Measurements from ENCODE around the gene EVC2.

The EVC2 gene

DNA sequence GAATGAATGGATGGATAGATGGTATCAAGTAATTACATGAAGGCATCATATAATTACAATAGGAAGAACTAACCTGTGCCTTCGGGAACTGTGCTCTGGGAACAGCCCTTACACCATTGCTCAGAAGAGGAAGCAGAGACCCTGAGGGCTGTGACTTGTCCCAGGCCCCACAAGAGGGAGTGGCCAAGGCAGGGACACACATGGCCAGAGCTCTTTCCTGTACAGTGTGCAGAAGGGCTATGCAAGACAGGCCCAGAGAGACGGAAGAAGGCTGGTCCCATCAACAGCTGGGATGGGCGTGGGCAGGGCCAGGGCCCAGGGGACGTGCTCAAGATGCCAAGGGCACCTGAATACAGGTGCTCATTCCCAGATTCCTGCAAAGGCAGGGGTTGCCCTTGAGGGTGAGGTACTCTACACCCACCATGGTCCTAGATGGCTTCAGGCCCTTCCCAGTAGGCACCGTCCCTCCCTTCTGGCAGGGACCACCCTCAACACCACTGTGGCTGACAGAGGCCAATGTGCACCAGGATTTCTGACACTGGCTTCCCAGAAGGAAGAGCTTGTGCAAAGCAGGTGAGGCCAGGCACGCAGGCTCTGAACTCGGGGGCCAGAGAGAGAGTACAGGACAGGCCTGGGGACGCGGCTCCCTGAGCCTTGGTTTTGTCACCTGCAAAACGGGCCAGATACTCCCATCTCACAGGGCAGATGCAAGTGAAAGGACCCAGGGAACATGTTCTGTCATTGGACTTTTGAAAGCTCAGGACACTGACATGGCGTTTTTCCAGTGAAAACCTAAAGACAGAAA is 1.7 kb downstream of the EVC2 start:
- DNase-seq (ENCODE audit: low spot score): no peak
- H3K36me3 ChIP-seq (replicated peaks in 1 of 2; ENCODE audit: control insufficient read depth in 2 of 2, insufficient read depth in 2 of 2, low read length in 2 of 2): peaks cover 0 to 3% of the 10 kb centered on the region in 2 donors
- H3K23ac ChIP-seq (ENCODE audit: low read depth, low read length, poor library complexity): peak overlapping the region; percentile 26
- H3K9me3 ChIP-seq (replicated peaks in 1 of 2; ENCODE audit: control insufficient read depth in 2 of 2, insufficient read depth in 1 of 2, low read depth in 1 of 2, low read length in 2 of 2): peaks cover 0 to 3% of the 10 kb centered on the region in 2 donors
- H2BK120ac ChIP-seq (ENCODE audit: low read depth, low read length): no peak overlapping the region
- peaks cover 0 to 40% (median 2%) of the 10 kb centered on the region in 3 experiments for H3K27me3 ChIP-seq (ENCODE audit: control insufficient read depth in 3 of 3, insufficient read depth in 3 of 3, low read depth in 1 of 3, low read length in 3 of 3)
- H3K14ac ChIP-seq (ENCODE audit: low read length): no peak overlapping the region
- H3K4me3 ChIP-seq (ENCODE audit: low read length in 2 of 2): peak overlapping the region in 1 of 2 donors; percentile 19
- H4K91ac ChIP-seq (ENCODE audit: low read depth, low read length, poor library complexity): no peak overlapping the region
- H4K8ac ChIP-seq (ENCODE audit: low read depth, low read length): no peak overlapping the region
- peaks cover 0 to 15% of the 10 kb centered on the region in 2 donors for H3K4me1 ChIP-seq (ENCODE audit: control insufficient read depth in 2 of 2, insufficient read depth in 1 of 2, low read depth in 1 of 2, low read length in 2 of 2)
- peak overlapping the region; percentile 22 for H3K9ac ChIP-seq (ENCODE audit: low read depth, low read length, poor library complexity)
- H3K4ac ChIP-seq (ENCODE audit: low read length): no peak overlapping the region
- no peak overlapping the region for H2BK12ac ChIP-seq (ENCODE audit: low read length)
- H2AFZ ChIP-seq (ENCODE audit: low read length): no peak overlapping the region
- H2BK15ac ChIP-seq (ENCODE audit: low read length): no peak overlapping the region
- no peaks in the 10 kb centered on the region for H3K79me1 ChIP-seq (ENCODE audit: low read depth, low read length)
- H2BK5ac ChIP-seq (ENCODE audit: low read length): no peak overlapping the region
- H3K18ac ChIP-seq (ENCODE audit: low read length): peak overlapping the region; percentile 5
- WGBS, 2 donors (ENCODE audit: extremely low coverage in 2 of 2, insufficient read length in 2 of 2, insufficient replicate concordance in 1 of 2): no CpG with 5 or more reads among the region's 11 CpGs
- peak overlapping the region; percentile 35 for H2AK5ac ChIP-seq (ENCODE audit: low read depth, low read length)
- no peak overlapping the region for H3K27ac ChIP-seq (replicated peaks; ENCODE audit: low read length)
- no peak overlapping the region for H3K4me2 ChIP-seq (ENCODE audit: insufficient read depth, low read length, poor library complexity, severe bottlenecking)

DNA sequence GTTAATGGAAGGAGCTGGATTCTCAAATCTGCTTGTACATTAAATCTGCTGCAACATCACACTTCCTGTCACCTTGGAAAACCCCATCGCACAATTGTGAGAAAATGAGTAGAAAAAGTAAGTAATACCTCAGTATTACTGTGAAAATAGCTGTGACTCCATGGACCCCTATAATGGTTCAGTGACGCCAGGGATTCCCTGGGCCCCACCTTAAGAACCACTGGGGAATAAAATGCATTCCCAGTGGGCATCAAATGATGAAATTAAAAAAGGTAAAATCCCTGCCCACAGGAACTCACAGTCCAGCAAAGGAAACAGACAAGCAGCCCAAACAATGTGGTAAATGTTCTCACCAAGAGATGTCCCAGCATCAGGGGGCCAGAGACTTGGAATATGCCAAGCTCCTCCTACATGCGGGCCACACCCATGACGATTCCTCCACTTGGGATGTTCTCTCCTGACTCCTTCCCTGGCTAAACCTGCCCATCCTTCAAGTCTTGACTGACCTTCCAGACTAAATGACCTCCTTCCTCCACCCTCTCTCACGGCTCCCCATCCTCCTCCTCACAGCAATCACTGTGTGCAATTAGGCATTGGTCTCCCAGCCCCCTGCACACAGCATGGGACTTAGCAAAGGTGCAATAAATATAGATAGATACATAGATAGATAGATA is 2.6 kb downstream of the EVC2 start:
- H3K18ac ChIP-seq (ENCODE audit: low read length): no peak overlapping the region
- no CpG with 5 or more reads among the region's 5 CpGs for WGBS, 2 donors (ENCODE audit: extremely low coverage in 2 of 2, insufficient read length in 2 of 2, insufficient replicate concordance in 1 of 2)
- no peak overlapping the region for H3K23ac ChIP-seq (ENCODE audit: low read depth, low read length, poor library complexity)
- H4K91ac ChIP-seq (ENCODE audit: low read depth, low read length, poor library complexity): no peak overlapping the region
- peaks cover 0 to 3% of the 10 kb centered on the region in 2 donors for H3K9me3 ChIP-seq (replicated peaks in 1 of 2; ENCODE audit: control insufficient read depth in 2 of 2, insufficient read depth in 1 of 2, low read depth in 1 of 2, low read length in 2 of 2)
- H3K27ac ChIP-seq (replicated peaks; ENCODE audit: low read length): no peak overlapping the region
- H3K36me3 ChIP-seq (replicated peaks in 1 of 2; ENCODE audit: control insufficient read depth in 2 of 2, insufficient read depth in 2 of 2, low read length in 2 of 2): peaks cover 0 to 3% of the 10 kb centered on the region in 2 donors
- no peak overlapping the region for H3K14ac ChIP-seq (ENCODE audit: low read length)
- H2AK5ac ChIP-seq (ENCODE audit: low read depth, low read length): no peak overlapping the region
- H3K4me1 ChIP-seq (ENCODE audit: control insufficient read depth in 2 of 2, insufficient read depth in 1 of 2, low read depth in 1 of 2, low read length in 2 of 2): peaks cover 0 to 13% of the 10 kb centered on the region in 2 donors
- peaks cover 0 to 43% (median 2%) of the 10 kb centered on the region in 3 experiments for H3K27me3 ChIP-seq (ENCODE audit: control insufficient read depth in 3 of 3, insufficient read depth in 3 of 3, low read depth in 1 of 3, low read length in 3 of 3)
- H2BK5ac ChIP-seq (ENCODE audit: low read length): no peak overlapping the region
- no peaks in the 10 kb centered on the region for H3K79me1 ChIP-seq (ENCODE audit: low read depth, low read length)
- H3K9ac ChIP-seq (ENCODE audit: low read depth, low read length, poor library complexity): no peak overlapping the region
- H3K4ac ChIP-seq (ENCODE audit: low read length): no peak overlapping the region
- H3K4me2 ChIP-seq (ENCODE audit: insufficient read depth, low read length, poor library complexity, severe bottlenecking): no peak overlapping the region
- no peak overlapping the region for H4K8ac ChIP-seq (ENCODE audit: low read depth, low read length)
- no peak overlapping the region for H2BK15ac ChIP-seq (ENCODE audit: low read length)
- H2AFZ ChIP-seq (ENCODE audit: low read length): no peak overlapping the region
- no peak overlapping the region for H2BK12ac ChIP-seq (ENCODE audit: low read length)
- no peak for DNase-seq (ENCODE audit: low spot score)
- H2BK120ac ChIP-seq (ENCODE audit: low read depth, low read length): no peak overlapping the region
- H3K4me3 ChIP-seq (ENCODE audit: low read length in 2 of 2): no peak overlapping the region

DNA sequence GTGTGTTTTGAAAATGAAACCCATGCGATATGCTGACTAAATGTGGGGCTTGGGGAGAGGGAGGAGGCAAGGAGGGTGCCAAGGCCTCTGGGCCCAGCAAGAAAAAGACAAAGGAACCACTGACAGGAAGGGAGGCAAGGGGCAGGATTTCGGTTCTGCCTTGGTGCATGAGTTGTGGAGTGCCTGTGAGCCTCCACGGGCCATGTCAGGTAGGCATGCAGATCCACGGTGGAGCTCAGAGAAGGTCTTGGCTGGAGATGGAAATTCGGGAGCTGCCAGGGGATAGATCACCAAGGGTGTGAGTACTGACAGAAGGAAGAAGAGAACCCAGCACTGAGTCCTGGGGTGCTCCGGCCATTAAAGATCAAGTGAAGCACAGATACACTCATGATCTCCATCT is 4.1 kb downstream of the EVC2 start:
- no peak overlapping the region for H2AFZ ChIP-seq (ENCODE audit: low read length)
- no peaks in the 10 kb centered on the region for H3K79me1 ChIP-seq (ENCODE audit: low read depth, low read length)
- H3K9me3 ChIP-seq (replicated peaks in 1 of 2; ENCODE audit: control insufficient read depth in 2 of 2, insufficient read depth in 1 of 2, low read depth in 1 of 2, low read length in 2 of 2): peaks cover 0 to 3% of the 10 kb centered on the region in 2 donors
- no peak overlapping the region for H3K9ac ChIP-seq (ENCODE audit: low read depth, low read length, poor library complexity)
- no CpG with 5 or more reads among the region's 6 CpGs for WGBS, 2 donors (ENCODE audit: extremely low coverage in 2 of 2, insufficient read length in 2 of 2, insufficient replicate concordance in 1 of 2)
- no peak overlapping the region for H3K14ac ChIP-seq (ENCODE audit: low read length)
- no peak overlapping the region for H3K23ac ChIP-seq (ENCODE audit: low read depth, low read length, poor library complexity)
- peaks cover 0 to 3% of the 10 kb centered on the region in 2 donors for H3K36me3 ChIP-seq (replicated peaks in 1 of 2; ENCODE audit: control insufficient read depth in 2 of 2, insufficient read depth in 2 of 2, low read length in 2 of 2)
- H3K4me2 ChIP-seq (ENCODE audit: insufficient read depth, low read length, poor library complexity, severe bottlenecking): no peak overlapping the region
- H4K91ac ChIP-seq (ENCODE audit: low read depth, low read length, poor library complexity): no peak overlapping the region
- no peak overlapping the region for H4K8ac ChIP-seq (ENCODE audit: low read depth, low read length)
- no peak overlapping the region for H2BK12ac ChIP-seq (ENCODE audit: low read length)
- no peak overlapping the region for H3K4ac ChIP-seq (ENCODE audit: low read length)
- no peak overlapping the region for H3K18ac ChIP-seq (ENCODE audit: low read length)
- no peak overlapping the region for H3K4me3 ChIP-seq (ENCODE audit: low read length in 2 of 2)
- peaks cover 0 to 34% (median 2%) of the 10 kb centered on the region in 3 experiments for H3K27me3 ChIP-seq (ENCODE audit: control insufficient read depth in 3 of 3, insufficient read depth in 3 of 3, low read depth in 1 of 3, low read length in 3 of 3)
- no peak overlapping the region for H2BK15ac ChIP-seq (ENCODE audit: low read length)
- H2BK5ac ChIP-seq (ENCODE audit: low read length): no peak overlapping the region
- H3K4me1 ChIP-seq (ENCODE audit: control insufficient read depth in 2 of 2, insufficient read depth in 1 of 2, low read depth in 1 of 2, low read length in 2 of 2): peaks cover 0 to 9% of the 10 kb centered on the region in 2 donors
- no peak overlapping the region for H3K27ac ChIP-seq (replicated peaks; ENCODE audit: low read length)
- H2AK5ac ChIP-seq (ENCODE audit: low read depth, low read length): no peak overlapping the region
- H2BK120ac ChIP-seq (ENCODE audit: low read depth, low read length): no peak overlapping the region
- no peak for DNase-seq (ENCODE audit: low spot score)

DNA sequence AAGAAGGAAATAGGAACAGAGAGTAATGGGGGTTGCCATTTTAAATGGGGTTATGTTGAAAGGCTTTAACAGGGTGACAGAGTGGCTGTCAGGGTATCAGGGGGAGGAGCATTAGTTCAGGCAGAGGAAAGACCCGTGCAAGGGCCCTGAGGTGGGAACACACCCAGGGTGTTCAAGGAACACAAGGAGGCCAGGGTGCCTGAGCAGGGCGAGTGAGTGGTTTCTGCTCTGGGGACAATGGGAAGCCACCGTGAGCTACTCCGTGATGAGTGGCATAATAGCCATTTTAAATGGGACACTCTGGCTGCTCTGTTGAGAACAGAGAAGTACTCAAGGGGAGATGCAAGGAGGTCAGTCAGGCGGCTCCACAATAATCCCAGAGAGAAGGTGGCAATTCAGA is 4.5 kb downstream of the EVC2 start:
- Histone ChIP-seq H4K8ac (ENCODE audit: low read depth, low read length) (no peak overlapping the region), H2BK15ac (ENCODE audit: low read length) (no peak overlapping the region), H3K9ac (ENCODE audit: low read depth, low read length, poor library complexity) (no peak overlapping the region), H3K18ac (ENCODE audit: low read length) (no peak overlapping the region), H2AK5ac (ENCODE audit: low read depth, low read length) (no peak overlapping the region), H2BK120ac (ENCODE audit: low read depth, low read length) (no peak overlapping the region), H3K4ac (ENCODE audit: low read length) (no peak overlapping the region), H2AFZ (ENCODE audit: low read length) (no peak overlapping the region), H3K4me1 (ENCODE audit: control insufficient read depth in 2 of 2, insufficient read depth in 1 of 2, low read depth in 1 of 2, low read length in 2 of 2) (peaks cover 0 to 6% of the 10 kb centered on the region in 2 donors), H2BK12ac (ENCODE audit: low read length) (no peak overlapping the region), H3K4me3 (ENCODE audit: low read length in 2 of 2) (no peak overlapping the region), H3K27ac (replicated peaks; ENCODE audit: low read length) (no peak overlapping the region), H3K23ac (ENCODE audit: low read depth, low read length, poor library complexity) (no peak overlapping the region), H3K79me1 (ENCODE audit: low read depth, low read length) (no peaks in the 10 kb centered on the region), H3K14ac (ENCODE audit: low read length) (no peak overlapping the region), H3K27me3 (ENCODE audit: control insufficient read depth in 3 of 3, insufficient read depth in 3 of 3, low read depth in 1 of 3, low read length in 3 of 3) (peaks cover 0 to 31% (median 2%) of the 10 kb centered on the region in 3 experiments), H2BK5ac (ENCODE audit: low read length) (no peak overlapping the region), H3K4me2 (ENCODE audit: insufficient read depth, low read length, poor library complexity, severe bottlenecking) (no peak overlapping the region), H3K36me3 (replicated peaks in 1 of 2; ENCODE audit: control insufficient read depth in 2 of 2, insufficient read depth in 2 of 2, low read length in 2 of 2) (peaks cover 0 to 3% of the 10 kb centered on the region in 2 donors), H3K9me3 (replicated peaks in 1 of 2; ENCODE audit: control insufficient read depth in 2 of 2, insufficient read depth in 1 of 2, low read depth in 1 of 2, low read length in 2 of 2) (peaks cover 0 to 3% of the 10 kb centered on the region in 2 donors), H4K91ac (ENCODE audit: low read depth, low read length, poor library complexity) (no peak overlapping the region)
- no peak for DNase-seq (ENCODE audit: low spot score)
- no CpG with 5 or more reads among the region's 5 CpGs for WGBS, 2 donors (ENCODE audit: extremely low coverage in 2 of 2, insufficient read length in 2 of 2, insufficient replicate concordance in 1 of 2)

Measured in neuronal stem cell (in vitro differentiated cells).